ENCODE results near the gene UBR3. TPM values are rescaled to one million over a fixed set of nuclear protein-coding genes. Genes with fewer than 3 reads are reported as not detected.

Gene UBR3
- total RNA-seq, 1 donor from 2014 or later = 34.4 TPM

- no peak for TF ChIP-seq CTCF (conservative IDR thresholded peaks at IDR 0.05)
- DNase-seq (ENCODE audit: extremely low spot score, unreplicated experiment) = no peak
- Mint-ChIP-seq H3K9me3 (no peaks in the 10 kb centered on the region), H3K27ac (no peak overlapping the region), H3K27me3 (no peaks in the 10 kb centered on the region), H3K36me3 (peaks cover 7% of the 10 kb centered on the region), H3K4me3 (no peak overlapping the region), H3K4me1 (ENCODE audit: unreplicated experiment) (peaks cover 4% of the 10 kb centered on the region)
These were observed 186.7 kb downstream of the UBR3 start for GRCh38 chr2:170013802-170014551.

DNA sequence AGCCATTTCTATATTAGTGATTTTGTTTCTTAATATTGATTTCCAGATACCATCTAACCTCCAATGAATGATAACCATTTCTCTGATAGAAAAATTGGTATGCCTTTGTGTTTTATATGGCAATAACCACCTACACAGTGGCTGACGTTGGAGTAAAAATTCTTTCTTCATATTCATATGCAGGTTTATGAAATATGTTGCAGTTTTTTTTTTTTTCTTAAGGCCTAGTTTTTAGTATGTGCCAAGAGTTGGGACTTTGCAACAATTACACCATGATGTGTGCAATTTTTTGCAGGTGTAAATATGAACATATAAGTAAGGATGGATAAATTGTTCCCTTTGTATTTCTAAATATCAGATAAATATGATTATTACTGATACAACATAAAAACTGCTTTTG is 187.5 kb downstream of the UBR3 start:
- no peak for TF ChIP-seq CTCF (conservative IDR thresholded peaks at IDR 0.05)
- Mint-ChIP-seq H3K36me3 (peaks cover 8% of the 10 kb centered on the region), H3K9me3 (no peaks in the 10 kb centered on the region), H3K4me1 (ENCODE audit: unreplicated experiment) (peaks cover 4% of the 10 kb centered on the region), H3K4me3 (no peak overlapping the region), H3K27ac (no peak overlapping the region), H3K27me3 (no peaks in the 10 kb centered on the region)
- no peak for DNase-seq (ENCODE audit: extremely low spot score, unreplicated experiment)

DNA sequence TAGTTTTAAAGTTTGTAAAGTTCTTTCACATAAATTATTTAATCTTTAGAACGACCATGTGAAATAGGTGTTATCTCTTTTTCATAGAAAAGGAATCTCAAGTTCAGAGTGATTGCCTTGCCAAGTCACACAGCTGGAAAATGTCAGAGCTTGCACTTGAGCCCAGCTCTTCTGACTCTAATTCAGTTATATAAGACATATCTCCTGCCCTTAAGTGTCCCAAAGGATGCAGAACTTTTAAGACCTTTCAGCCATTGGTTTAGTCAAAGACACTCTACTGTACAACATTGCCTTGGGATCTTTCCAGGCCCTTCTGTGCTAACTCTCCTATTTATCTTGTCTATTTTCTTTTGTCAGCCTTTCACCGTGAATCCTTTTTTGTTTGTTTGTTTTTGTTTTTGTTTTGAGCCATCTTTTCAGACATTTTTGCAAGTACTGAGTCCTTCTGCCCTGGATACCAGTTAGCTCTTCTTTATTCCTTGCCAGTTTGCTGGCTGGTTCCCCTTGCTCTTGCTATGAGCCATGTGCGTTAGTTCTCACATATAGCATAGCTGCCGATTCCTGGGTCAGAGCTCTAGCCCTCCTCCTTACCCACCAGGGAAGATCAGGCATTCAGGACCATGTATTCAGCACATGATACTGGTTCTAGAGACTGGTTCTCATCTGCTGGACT is 190.7 kb downstream of the UBR3 start:
- H3K4me3 Mint-ChIP-seq = no peak overlapping the region
- no peak for TF ChIP-seq CTCF (conservative IDR thresholded peaks at IDR 0.05)
- H3K36me3 Mint-ChIP-seq = peaks cover 17% of the 10 kb centered on the region
- H3K9me3 Mint-ChIP-seq = no peaks in the 10 kb centered on the region
- DNase-seq (ENCODE audit: extremely low spot score, unreplicated experiment) = no peak
- H3K27ac Mint-ChIP-seq = no peak overlapping the region
- H3K27me3 Mint-ChIP-seq = no peaks in the 10 kb centered on the region
- peaks cover 4% of the 10 kb centered on the region for H3K4me1 Mint-ChIP-seq (ENCODE audit: unreplicated experiment)

DNA sequence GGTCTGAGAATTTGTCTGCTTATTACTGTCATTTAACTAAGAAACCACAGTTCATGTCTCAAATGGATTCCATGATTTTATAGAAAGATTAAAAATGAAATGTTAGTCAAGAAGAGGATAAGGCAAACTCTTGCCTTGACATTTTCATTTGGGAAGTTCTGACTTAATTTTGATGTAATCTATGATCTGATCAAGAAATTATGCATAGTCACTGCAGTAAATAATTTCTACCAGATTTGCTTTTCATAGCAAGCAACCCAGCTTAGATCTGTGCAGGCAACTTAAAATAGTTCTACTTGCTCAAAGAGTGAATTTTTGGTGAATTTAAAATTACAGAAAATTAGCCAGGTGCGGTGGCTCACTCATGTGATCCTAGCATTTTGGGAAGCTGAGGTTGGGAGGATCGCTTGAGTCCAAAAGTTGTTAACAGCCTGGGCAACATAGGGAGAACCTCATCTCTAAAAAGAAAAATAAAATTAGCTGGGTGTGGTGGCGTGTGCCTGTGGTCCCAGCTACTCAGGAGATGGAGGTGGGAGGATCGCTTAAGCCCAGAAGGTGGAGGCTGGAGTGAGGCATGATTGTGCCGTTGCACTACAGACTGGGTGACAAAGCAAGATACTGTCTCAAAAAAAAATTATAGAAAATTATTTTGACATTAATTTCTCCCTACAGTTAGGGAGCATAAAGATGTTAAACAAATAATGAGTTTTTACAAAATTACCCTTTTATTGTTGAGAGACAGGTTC is 192.0 kb downstream of the UBR3 start:
- H3K27ac Mint-ChIP-seq = no peak overlapping the region
- no peaks in the 10 kb centered on the region for H3K9me3 Mint-ChIP-seq

DNA sequence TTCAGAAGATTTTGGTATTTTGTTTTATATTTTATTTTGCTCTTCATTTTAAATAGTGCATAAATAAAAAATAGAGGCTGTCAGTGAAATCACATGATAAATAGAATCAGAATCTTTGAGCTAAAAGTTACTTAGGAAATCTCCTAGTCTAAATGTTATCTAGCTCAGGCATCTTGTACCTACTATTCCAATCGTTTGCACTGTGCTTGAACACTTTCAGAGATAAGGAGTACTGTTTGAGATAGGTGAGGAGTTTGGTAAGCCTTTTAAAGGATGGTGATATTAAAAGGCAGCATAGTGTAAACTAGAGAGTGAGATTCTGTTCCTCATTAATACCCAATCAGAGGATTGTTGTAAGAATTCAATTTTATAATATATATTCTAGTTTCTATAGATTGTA is 193.5 kb downstream of the UBR3 start:
- H3K27ac Mint-ChIP-seq = no peak overlapping the region
- H3K27me3 Mint-ChIP-seq = no peaks in the 10 kb centered on the region
- TF ChIP-seq CTCF (conservative IDR thresholded peaks at IDR 0.05) = no peak
- no peaks in the 10 kb centered on the region for H3K9me3 Mint-ChIP-seq
- H3K36me3 Mint-ChIP-seq = peaks cover 18% of the 10 kb centered on the region
- no peak overlapping the region for H3K4me3 Mint-ChIP-seq
- DNase-seq (ENCODE audit: extremely low spot score, unreplicated experiment) = no peak
- no peaks in the 10 kb centered on the region for H3K4me1 Mint-ChIP-seq (ENCODE audit: unreplicated experiment)

More for the DNA sequence above, 192.0 kb downstream of the UBR3 start:
- no peak overlapping the region for H3K4me3 Mint-ChIP-seq
- H3K36me3 Mint-ChIP-seq = peaks cover 18% of the 10 kb centered on the region
- no peak for TF ChIP-seq CTCF (conservative IDR thresholded peaks at IDR 0.05)
- no peak for DNase-seq (ENCODE audit: extremely low spot score, unreplicated experiment)
- H3K27me3 Mint-ChIP-seq = no peaks in the 10 kb centered on the region
- H3K4me1 Mint-ChIP-seq (ENCODE audit: unreplicated experiment) = no peaks in the 10 kb centered on the region

Data from type B pancreatic cell (in vitro differentiated cells).